NK-92 (cell line): ENCODE results near the gene ADGRD1.
"Not testable (repeated sequence)": the region's sequence is repeated elsewhere in the genome, so short reads cannot be mapped to it uniquely, and the experiment has no call there.

Source experiments
- DNase-seq: peaks from one replicate; lab custom pipeline; 2025; ENCODE audit not compliant: unreplicated experiment; lab: John Stamatoyannopoulos, UW

ADGRD1 gene

DNA sequence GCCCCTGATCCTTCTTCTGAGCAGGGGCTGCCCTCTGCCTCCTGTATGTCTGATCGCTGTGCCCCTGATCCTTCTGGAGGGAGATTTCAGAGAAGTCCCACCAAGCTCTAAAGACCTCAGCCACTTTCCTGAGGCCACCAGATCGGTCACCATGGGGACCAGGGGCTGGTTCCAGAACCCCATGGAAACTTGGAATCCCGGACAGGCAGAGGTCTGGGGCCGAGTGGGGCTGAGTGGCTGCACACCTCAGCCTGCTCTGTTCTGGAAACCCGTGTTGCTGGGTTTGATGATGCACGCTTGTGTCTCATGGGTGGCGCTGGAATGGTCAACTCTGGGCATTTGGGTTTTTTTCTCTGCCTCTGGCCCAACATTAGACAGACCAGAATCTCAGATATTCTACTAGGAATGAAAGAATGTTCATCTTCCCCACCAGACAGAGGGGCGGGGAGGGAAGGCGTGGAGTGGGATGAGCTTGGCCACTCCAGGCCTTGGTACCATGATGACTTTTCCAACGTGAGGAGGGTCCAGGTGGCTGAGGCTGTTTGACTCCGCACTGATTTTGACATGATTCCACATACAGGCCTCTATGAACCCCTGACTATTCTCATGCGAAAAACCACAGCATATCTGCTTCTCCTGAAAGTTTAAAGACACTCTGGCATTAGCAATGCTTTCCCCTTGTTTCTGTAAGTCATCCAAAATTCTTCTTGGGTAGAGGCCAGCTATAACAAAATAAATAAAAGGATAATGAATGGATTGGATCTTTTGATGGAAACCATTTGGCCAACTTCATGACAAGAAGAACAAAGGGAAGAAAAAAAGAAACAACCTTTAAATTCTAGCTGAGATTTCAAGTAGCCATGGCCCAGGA lies 114.5 kb downstream of the ADGRD1 start:
- DNase-seq, result no peak

DNA sequence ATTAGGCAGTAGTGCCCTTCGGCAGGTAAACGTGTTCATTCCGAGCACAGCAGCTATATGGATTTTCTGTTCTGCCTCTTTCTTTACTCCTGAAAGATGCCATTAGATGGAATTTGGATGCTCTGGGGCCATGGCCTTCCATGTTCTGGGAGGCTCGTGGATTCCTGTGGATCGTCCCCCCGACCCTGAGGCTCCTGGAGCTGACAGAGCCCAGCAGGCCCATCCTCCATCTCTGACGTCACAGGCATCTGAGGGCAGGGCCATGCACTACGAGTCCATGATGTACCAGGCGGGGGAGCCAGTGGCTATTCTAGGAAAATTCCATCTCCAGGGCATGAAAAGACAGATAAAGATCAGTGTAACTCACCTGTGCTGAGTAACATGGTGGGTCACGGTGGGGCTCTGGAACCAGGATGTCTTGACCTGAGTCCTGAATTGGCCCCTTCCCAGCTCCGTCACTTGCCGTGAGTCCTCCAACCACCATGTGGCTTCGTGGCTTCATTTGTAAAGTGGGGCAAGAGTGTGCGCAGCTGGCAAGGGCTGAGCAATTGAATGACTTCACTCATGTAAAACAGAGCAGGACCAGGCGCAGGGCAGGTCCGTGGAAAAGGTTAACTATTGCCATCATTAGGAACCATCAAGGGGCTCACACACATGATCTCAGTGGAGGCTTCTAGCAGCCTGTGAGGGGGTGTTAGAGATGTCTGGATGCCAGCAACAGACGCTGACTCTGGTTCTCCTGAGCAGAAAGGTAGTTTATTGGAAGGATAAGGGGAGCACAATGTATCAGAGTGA lies 115.4 kb downstream of the ADGRD1 start:
- not testable (repeated sequence) for DNase-seq

DNA sequence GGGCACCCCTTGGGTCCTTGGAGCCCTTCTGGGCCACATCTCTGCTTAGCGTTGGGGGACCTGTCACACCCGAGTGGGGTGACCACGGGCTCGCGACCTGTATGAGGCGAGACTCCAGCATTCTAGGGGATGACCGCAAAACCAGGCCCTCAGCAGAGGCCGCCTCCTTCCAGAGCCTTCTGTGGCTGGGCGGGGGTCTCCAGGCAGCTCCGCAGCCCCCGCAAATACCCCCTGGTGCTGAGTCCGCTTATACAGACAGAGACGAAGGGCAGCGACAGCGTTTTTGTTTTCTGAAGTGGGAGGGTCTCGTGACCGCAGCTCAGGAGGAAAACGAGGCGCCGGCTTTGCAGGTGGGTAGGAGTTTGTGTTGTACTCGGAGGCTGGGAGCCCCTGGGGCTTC lies 116.4 kb downstream of the ADGRD1 start:
- not testable (repeated sequence) for DNase-seq

DNA sequence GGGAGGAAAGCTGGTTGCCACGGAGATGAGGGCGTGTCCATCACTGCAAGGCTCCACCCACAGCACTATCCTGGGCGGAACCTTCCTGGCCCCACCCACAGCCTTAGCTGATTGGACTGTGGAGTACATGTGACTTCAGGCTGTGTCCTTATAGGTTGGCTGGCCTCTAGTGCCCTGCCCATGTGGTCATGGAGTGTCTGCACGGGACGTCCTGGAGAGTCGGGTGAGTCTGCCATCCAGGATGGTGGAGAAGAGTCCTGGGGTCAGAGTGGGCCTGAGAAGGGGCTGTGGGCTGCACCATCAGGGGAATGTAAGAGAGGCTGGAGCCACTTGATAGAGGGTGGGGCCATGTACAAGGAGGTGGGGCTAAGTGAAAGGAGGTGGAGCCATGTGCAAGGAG lies 117.0 kb downstream of the ADGRD1 start:
- DNase-seq, result not testable (repeated sequence)

- DNase-seq, result not testable (repeated sequence)
Observed at GRCh38 chr12:131071234-131071820, 117.6 kb downstream of the ADGRD1 start.

GRCh38 chr12:131071950-131072349 lies 118.2 kb downstream of the ADGRD1 start:
- DNase-seq, result not testable (repeated sequence)

GRCh38 chr12:131072451-131073230 lies 118.9 kb downstream of the ADGRD1 start:
- no peak for DNase-seq

- no peak for DNase-seq
Observed at GRCh38 chr12:131074221-131075083, 120.7 kb downstream of the ADGRD1 start.

DNA sequence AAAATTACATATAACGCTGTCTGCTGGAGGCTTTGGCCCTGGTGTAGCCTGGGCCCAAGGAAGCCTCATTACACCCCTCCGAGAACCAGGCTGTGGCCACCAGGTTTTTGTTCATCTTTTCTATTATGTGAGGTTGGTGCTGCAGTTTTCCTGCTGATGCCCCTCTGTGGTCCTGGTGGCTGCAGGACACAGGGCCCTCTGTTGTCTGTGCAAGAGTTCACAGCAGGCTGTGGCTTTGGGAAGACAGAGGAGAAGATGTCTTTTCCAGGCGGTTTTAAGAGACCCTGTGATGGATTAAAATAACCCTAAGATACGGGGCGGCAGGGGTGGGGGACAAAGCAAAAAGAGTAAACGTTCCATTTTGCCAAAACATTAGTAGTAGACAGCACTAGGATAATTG lies 121.5 kb downstream of the ADGRD1 start:
- no peak for DNase-seq

GRCh38 chr12:131075611-131076010 lies 121.9 kb downstream of the ADGRD1 start:
- no peak for DNase-seq

DNA sequence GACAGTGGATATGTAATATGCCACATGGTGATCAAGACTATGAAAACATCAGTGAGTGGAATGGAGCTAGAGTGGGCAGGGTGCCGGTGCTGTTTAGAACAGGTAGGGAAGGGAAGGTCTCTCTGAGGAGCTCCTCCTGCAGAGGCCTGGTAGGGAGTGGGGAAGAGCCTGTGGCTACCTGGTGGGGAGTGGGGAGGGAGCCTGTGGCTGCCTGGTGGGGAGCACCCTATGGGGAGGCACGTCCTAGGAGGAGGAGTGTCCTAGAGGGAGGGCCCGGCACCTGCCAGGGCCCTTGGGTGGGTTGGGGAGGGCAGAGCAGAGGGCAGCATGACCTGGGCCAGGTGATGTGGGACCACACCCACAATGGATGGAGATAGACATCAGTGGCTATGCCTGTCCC lies 122.6 kb downstream of the ADGRD1 start:
- DNase-seq, result no peak

- no peak for DNase-seq
Observed at GRCh38 chr12:131076791-131077747, 123.4 kb downstream of the ADGRD1 start.

GRCh38 chr12:131077931-131078391 lies 124.3 kb downstream of the ADGRD1 start:
- DNase-seq, result no peak

- DNase-seq, result no peak
Observed at GRCh38 chr12:131082290-131083194, 128.8 kb downstream of the ADGRD1 start.

DNA sequence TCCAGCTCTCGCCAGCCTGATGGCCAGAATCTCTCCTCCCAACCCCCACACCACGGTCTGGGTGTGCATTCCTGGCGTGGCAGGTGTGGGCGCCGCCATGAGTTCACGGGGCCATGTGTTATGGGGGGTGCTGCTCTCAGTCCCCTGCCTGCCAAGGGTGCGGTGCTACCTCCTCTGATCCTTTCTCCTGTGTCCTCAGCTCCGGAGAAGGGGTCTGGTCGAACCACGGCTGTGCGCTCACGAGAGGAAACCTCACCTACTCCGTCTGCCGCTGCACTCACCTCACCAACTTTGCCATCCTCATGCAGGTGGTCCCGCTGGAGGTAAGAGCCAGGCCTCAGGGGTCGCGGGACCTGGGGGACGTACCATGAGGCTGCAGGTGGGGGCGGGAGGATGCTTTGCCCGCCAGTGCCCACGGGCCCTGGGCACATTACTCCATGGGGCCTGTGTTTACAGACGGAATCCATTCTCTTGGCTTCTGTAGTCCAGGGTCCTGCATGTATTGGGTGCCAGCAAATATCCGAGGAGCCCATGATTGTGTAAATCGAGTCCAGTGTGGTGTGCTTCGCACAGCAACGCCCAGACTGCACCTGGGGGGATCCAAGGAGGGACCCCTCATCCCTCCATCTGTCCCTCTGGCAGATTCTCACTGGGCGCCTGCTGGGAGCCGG lies 130.8 kb downstream of the ADGRD1 start:
- no peak for DNase-seq

GRCh38 chr12:131085125-131085815 lies 131.6 kb downstream of the ADGRD1 start:
- no peak for DNase-seq
